ENCODE data around the gene RUFY4. TPM values are rescaled to one million over a fixed set of nuclear protein-coding genes. Genes with fewer than 3 reads are reported as not detected.
"Not testable (repeated sequence)": the region's sequence is repeated elsewhere in the genome, so short reads cannot be mapped to it uniquely, and the experiment has no call there.

RUFY4 gene
- polyA plus RNA-seq, 1 experiment: not detected

DNA sequence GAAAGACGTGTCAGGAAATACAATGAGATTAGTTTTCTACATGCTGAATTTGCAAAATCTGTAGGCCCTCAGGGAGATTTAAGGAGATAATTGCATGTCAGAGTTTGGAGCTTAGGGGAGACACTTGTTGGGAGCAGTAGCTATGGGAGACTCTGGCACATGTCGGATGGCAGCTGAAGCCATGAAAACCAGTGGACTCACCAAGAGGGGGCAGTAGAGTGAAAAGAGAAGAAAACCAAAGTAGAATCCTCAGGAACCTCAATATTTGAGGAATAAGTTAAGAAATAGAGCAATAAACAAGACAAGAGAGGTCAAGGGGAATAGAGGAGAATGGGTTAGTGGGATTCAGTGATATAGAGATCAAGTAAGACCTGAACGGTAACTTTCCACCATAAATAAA, 24.8 kb downstream of the RUFY4 start:
- CTCF ChIA-PET: interaction anchor here (0.5 kb wide), 1 partner anchor 137 kb away, joined by 7 read pairs; no protein-coding TSS in a partner anchor
- peaks cover 18% of the 10 kb centered on the region for H3K27me3 ChIP-seq (ENCODE audit: control insufficient read depth, insufficient read depth, low read length)

DNA sequence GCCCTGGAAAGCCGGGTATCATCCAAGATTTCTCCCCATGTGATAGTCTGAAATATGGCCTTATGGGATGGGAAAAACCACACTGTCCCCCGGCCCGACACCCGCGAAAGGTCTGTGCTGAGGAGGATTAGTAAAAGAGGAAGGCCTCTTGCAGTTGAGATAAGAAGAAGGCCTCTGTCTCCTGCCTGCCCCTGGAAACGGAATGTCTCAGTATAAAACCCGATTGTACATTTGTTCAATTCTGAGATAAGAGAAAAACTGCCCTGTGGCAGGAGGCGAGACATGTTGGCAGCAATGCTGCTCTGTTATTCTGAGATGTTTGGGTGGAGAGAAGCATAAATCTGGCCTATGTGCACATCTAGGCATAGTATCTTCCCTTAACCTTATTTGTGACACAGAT, 26.8 kb downstream of the RUFY4 start:
- POLR2A ChIA-PET: no interaction called here
- CTCF ChIA-PET: no interaction called here
- Histone ChIP-seq H3K4me3 (ENCODE audit: low read depth, low read length) (no peak overlapping the region), H3K27ac (ENCODE audit: low read depth, low read length) (no peak overlapping the region), H3K9me3 (ENCODE audit: control insufficient read depth, insufficient read depth, low read length) (peaks cover 2% of the 10 kb centered on the region; the same call in 1 of the 2 replicates), H3K27me3 (ENCODE audit: control insufficient read depth, insufficient read depth, low read length) (peaks cover 23% of the 10 kb centered on the region)
- no peak for DNase-seq (ENCODE audit: low read depth, low spot score)
- TF ChIP-seq, protein P1, sequence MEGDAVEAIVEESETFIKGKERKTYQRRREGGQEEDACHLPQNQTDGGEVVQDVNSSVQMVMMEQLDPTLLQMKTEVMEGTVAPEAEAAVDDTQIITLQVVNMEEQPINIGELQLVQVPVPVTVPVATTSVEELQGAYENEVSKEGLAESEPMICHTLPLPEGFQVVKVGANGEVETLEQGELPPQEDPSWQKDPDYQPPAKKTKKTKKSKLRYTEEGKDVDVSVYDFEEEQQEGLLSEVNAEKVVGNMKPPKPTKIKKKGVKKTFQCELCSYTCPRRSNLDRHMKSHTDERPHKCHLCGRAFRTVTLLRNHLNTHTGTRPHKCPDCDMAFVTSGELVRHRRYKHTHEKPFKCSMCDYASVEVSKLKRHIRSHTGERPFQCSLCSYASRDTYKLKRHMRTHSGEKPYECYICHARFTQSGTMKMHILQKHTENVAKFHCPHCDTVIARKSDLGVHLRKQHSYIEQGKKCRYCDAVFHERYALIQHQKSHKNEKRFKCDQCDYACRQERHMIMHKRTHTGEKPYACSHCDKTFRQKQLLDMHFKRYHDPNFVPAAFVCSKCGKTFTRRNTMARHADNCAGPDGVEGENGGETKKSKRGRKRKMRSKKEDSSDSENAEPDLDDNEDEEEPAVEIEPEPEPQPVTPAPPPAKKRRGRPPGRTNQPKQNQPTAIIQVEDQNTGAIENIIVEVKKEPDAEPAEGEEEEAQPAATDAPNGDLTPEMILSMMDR (IDR thresholded peaks at IDR 0.05; ENCODE audit: low read depth, low read length): no peak

More for the DNA sequence above, 24.8 kb downstream of the RUFY4 start:
- POLR2A ChIA-PET: no interaction called here
- Histone ChIP-seq H3K9me3 (ENCODE audit: control insufficient read depth, insufficient read depth, low read length) (peaks cover 2% of the 10 kb centered on the region; the same call in 1 of the 2 replicates), H3K27ac (ENCODE audit: low read depth, low read length) (no peak overlapping the region), H3K4me3 (ENCODE audit: low read depth, low read length) (no peak overlapping the region)
- DNase-seq (ENCODE audit: low read depth, low spot score): no peak
- TF ChIP-seq, protein P1 (IDR thresholded peaks at IDR 0.05; ENCODE audit: low read depth, low read length): no peak

DNA sequence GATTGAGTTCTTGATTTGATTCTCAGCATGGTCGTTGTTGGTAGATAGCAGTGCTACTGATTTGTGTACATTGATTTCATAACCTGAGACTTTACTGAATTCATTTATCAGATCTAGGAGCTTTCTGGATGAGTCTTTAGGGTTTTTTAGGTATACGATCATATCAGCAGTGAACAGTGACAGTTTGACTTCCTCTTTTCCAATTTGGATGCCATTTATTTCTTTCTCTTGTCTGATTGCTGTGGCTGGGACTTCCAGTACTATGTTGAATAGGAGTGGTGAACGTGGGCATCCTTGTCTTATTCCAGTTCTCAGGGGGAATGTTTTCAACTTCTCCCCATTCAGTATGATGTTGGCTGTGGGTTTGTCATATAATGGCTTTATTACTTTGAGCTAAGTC, 28.9 kb downstream of the RUFY4 start:
- Histone ChIP-seq H3K4me3 (ENCODE audit: low read depth, low read length) (no peak overlapping the region), H3K9me3 (ENCODE audit: control insufficient read depth, insufficient read depth, low read length) (no peaks in the 10 kb centered on the region), H3K27ac (ENCODE audit: low read depth, low read length) (no peak overlapping the region), H3K27me3 (ENCODE audit: control insufficient read depth, insufficient read depth, low read length) (peaks cover 32% of the 10 kb centered on the region)
- TF ChIP-seq, protein P1 (IDR thresholded peaks at IDR 0.05; ENCODE audit: low read depth, low read length): no peak
- POLR2A ChIA-PET: no interaction called here
- DNase-seq (ENCODE audit: low read depth, low spot score): no peak
- CTCF ChIA-PET: interaction anchor here (0.6 kb wide), 1 partner anchor 24 kb away, joined by 3 read pairs; no protein-coding TSS in a partner anchor

DNA sequence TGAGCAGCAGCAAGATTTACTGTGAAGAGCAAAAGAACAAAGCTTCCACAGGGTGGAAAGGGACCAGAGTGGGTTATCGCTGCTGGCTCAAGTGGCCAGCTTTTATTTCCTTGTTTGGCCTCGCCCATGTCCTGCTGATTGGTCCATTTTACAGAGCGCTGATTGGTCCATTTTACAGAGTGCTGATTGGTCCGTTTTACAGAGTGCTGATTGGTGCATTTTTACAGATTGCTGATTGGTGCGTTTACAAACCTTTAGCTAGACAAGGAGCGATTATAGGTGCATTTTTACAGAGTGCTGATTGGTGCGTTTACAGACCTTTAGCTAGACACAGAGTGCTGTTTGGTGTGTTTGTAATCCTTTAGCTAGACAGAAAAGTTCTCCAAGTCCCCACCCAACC, 39.8 kb downstream of the RUFY4 start:
- CTCF ChIA-PET: interaction anchor here (0.7 kb wide), 1 partner anchor 326 kb away, joined by 3 read pairs; no protein-coding TSS in a partner anchor
- POLR2A ChIA-PET: not testable (repeated sequence)

DNA sequence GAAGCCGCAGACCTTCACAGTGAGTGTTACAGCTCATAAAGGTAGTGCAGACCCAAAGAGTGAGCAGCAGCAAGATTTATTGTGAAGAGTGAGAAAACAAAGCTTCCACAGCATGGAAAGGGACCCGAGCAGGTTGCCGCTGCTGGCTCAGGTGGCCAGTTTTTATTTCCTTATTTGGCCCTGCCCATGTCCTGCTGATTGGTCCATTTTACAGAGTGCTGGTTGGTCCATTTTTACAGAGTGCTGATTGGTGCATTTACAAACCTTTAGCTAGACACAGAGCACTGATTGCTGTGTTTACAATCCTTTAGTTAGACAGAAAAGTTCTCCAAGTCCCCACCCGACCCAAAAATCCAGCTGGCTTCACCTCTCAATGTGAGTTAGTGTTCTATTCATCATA, 52.7 kb downstream of the RUFY4 start:
- POLR2A ChIA-PET; H3K4me3 ChIP-seq (ENCODE audit: low read depth, low read length); DNase-seq (ENCODE audit: low read depth, low spot score); H3K9me3 ChIP-seq (ENCODE audit: control insufficient read depth, insufficient read depth, low read length); CTCF ChIA-PET; H3K27ac ChIP-seq (ENCODE audit: low read depth, low read length): not testable (repeated sequence)
- H3K27me3 ChIP-seq (ENCODE audit: control insufficient read depth, insufficient read depth, low read length): peaks cover 21% of the 10 kb centered on the region

More for the DNA sequence above, 39.8 kb downstream of the RUFY4 start:
- not testable (repeated sequence) for H3K27ac ChIP-seq (ENCODE audit: low read depth, low read length); H3K27me3 ChIP-seq (ENCODE audit: control insufficient read depth, insufficient read depth, low read length); H3K9me3 ChIP-seq (ENCODE audit: control insufficient read depth, insufficient read depth, low read length); DNase-seq (ENCODE audit: low read depth, low spot score); H3K4me3 ChIP-seq (ENCODE audit: low read depth, low read length)

DNA sequence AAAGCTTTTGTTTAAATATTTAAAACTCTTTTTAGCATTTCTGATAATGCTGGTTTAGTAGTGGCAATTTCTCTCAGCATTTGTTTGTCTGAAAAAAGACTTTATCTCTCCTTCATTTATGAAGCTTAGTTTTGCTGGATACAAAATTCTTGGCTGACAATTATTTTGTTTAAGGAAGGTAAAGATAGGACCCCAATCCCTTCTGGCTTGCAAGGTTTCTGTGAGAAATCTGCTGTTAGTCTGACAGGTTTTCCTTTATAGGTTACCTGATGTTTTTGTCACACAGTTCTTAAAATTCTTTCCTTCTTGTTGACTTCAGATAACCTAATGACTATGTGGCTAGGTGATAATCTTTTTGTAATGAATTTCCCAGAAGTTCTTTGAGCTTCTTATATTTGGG, 53.2 kb downstream of the RUFY4 start:
- H3K9me3 ChIP-seq (ENCODE audit: control insufficient read depth, insufficient read depth, low read length); POLR2A ChIA-PET; DNase-seq (ENCODE audit: low read depth, low spot score); H3K27ac ChIP-seq (ENCODE audit: low read depth, low read length); H3K4me3 ChIP-seq (ENCODE audit: low read depth, low read length); CTCF ChIA-PET: not testable (repeated sequence)
- peaks cover 23% of the 10 kb centered on the region for H3K27me3 ChIP-seq (ENCODE audit: control insufficient read depth, insufficient read depth, low read length)
